HepG2 (cell line): ENCODE measurements around the gene ABCC3. TPM values are rescaled to one million over a fixed set of nuclear protein-coding genes. Genes with fewer than 3 reads are reported as not detected.

ENCODE experiments used
- AGO2 ChIP-seq: fragments of 200-400 bp; formaldehyde crosslinking; optimal IDR thresholded peaks from 2 replicates; pipeline ENCODE3; 2017; ENCODE audit warnings: mild to moderate bottlenecking, low read depth, low read length, moderate library complexity
- FOXP1 ChIP-seq, 2 experiments: fragments of 450-650 bp in 1 of 2; IDR thresholded peaks; 2 replicates each; pipeline ENCODE4 v1.6.1; 2017 to 2018; ENCODE audit warnings: antibody characterized with exemption in 1 of 2
- IRF9 ChIP-seq: sonication (generic); formaldehyde crosslinking; IDR thresholded peaks from 2 replicates; pipeline ENCODE4 v1.8.0; 2022; ENCODE audit warnings: missing genetic modification reagents, mild to moderate bottlenecking, borderline replicate concordance
- JUNB ChIP-seq: sonication (generic); formaldehyde crosslinking; IDR thresholded peaks from 2 replicates; pipeline ENCODE4 v1.8.0; 2022; ENCODE audit warnings: missing genetic modification reagents, mild to moderate bottlenecking, borderline replicate concordance
- KDM5A ChIP-seq: fragments of 200-600 bp; sonication (generic); IDR thresholded peaks from 2 replicates; pipeline ENCODE4 v1.7.0; 2018; ENCODE audit warnings: antibody characterized with exemption, mild to moderate bottlenecking, low read length, borderline replicate concordance
- MAFF ChIP-seq: IDR thresholded peaks from 2 replicates; pipeline ENCODE4 v1.6.1; 2011; ENCODE audit warnings: low read depth, low read length, improper control_type of control experiment
- MAFK ChIP-seq, 2 experiments: IDR thresholded peaks in 1 of 2; conservative IDR thresholded peaks in 1 of 2; 2 replicates each; pipeline ENCODE4 v1.6.1; 2011; ENCODE audit warnings: improper control_type of control experiment in 2 of 2, low read length in 2 of 2
- MED1 ChIP-seq: sonication (generic); formaldehyde crosslinking; IDR thresholded peaks from 2 replicates; pipeline ENCODE4 v1.4.0; 2020; ENCODE audit warnings: missing genetic modification reagents
- MEIS2 ChIP-seq: sonication (generic); formaldehyde crosslinking; IDR thresholded peaks from 2 replicates; pipeline ENCODE4 v1.9.0; 2021; ENCODE audit warnings: mild to moderate bottlenecking, missing genetic modification reagents
- NR1H2 ChIP-seq: sonication (generic); formaldehyde crosslinking; IDR thresholded peaks from 2 replicates; pipeline ENCODE4 v1.8.1; 2022; ENCODE audit warnings: low read depth, missing genetic modification reagents, borderline replicate concordance
- PAX8 ChIP-seq: sonication (generic); formaldehyde crosslinking; IDR thresholded peaks from 2 replicates; pipeline ENCODE4 v1.8.0; 2022; ENCODE audit warnings: mild to moderate bottlenecking, missing genetic modification reagents, borderline replicate concordance
- RXRB ChIP-seq: IDR thresholded peaks from 2 replicates; pipeline ENCODE4 v1.6.1; 2016; ENCODE audit warnings: borderline replicate concordance, missing genetic modification reagents, missing compliant biosample characterization
- SCMH1 ChIP-seq: sonication (generic); formaldehyde crosslinking; IDR thresholded peaks from 2 replicates; pipeline ENCODE4 v1.9.0; 2021; ENCODE audit warnings: missing genetic modification reagents, mild to moderate bottlenecking, borderline replicate concordance
- SIX4 ChIP-seq: sonication (generic); formaldehyde crosslinking; IDR thresholded peaks from 2 replicates; pipeline ENCODE4 v1.4.0; 2020; ENCODE audit warnings: missing genetic modification reagents
- SNRNP70 ChIP-seq: fragments of 200-400 bp; formaldehyde crosslinking; IDR thresholded peaks from 2 replicates; pipeline ENCODE4 v1.6.1; 2017; ENCODE audit warnings: mild to moderate bottlenecking, low read depth, low read length, moderate library complexity
- SRSF4 ChIP-seq: fragments of 200-400 bp; formaldehyde crosslinking; IDR thresholded peaks from one replicate; pipeline ENCODE4 v1.6.1; 2018; ENCODE audit warnings: mild to moderate bottlenecking, low read depth, low read length, moderate library complexity; ENCODE audit not compliant: poor library complexity, severe bottlenecking
- U2AF1 ChIP-seq: fragments of 200-400 bp; formaldehyde crosslinking; optimal IDR thresholded peaks from 2 replicates; pipeline ENCODE3; 2017; ENCODE audit warnings: mild to moderate bottlenecking, low read depth, low read length
- ZNF205 ChIP-seq: IDR thresholded peaks from 2 replicates; pipeline ENCODE4 v1.6.1; 2018; ENCODE audit warnings: missing biosample characterization, missing genetic modification reagents
- ZNF446 ChIP-seq: sonication (generic); formaldehyde crosslinking; IDR thresholded peaks from 2 replicates; pipeline ENCODE4 v1.5.0; 2020; ENCODE audit warnings: mild to moderate bottlenecking, missing genetic modification reagents
- ZNF484 ChIP-seq: sonication (generic); formaldehyde crosslinking; IDR thresholded peaks from 2 replicates; pipeline ENCODE4 v1.5.1; 2020; ENCODE audit warnings: mild to moderate bottlenecking, low read depth, missing genetic modification reagents, borderline replicate concordance
- ZNF597 ChIP-seq: sonication (generic); formaldehyde crosslinking; IDR thresholded peaks from 2 replicates; pipeline ENCODE4 v1.5.0; 2020; ENCODE audit warnings: missing genetic modification reagents
- ZNF598 ChIP-seq: sonication (generic); formaldehyde crosslinking; IDR thresholded peaks from 2 replicates; pipeline ENCODE4 v1.5.1; 2020; ENCODE audit warnings: mild to moderate bottlenecking, missing genetic modification reagents, borderline replicate concordance
- ZNF652 ChIP-seq: IDR thresholded peaks from 2 replicates; pipeline ENCODE4 v1.6.1; 2016; ENCODE audit warnings: low read depth, borderline replicate concordance
- polyA plus RNA-seq, 8 experiments: library from polyadenylated mRNA; depleted of rRNA in 3 of 8; stranded (reverse) in 7 of 8; unstranded in 1 of 8; fragments of >200 nt; fragmentation: Illumina TruSeq in 4 of 8; extraction: Trizol in 4 of 8; gene quantifications; 2 replicates each; pipeline versions ENCODE4 v1.2.1 to v1.2.3, GENCODE V29; 2011 to 2016; ENCODE audit warnings: low read depth in 4 of 8, missing spikeins in 1 of 8, mixed read lengths in 1 of 8; ENCODE audit not compliant: insufficient read depth in 1 of 8
- total RNA-seq, 5 experiments: library from RNA; depleted of rRNA; stranded (reverse); fragments of >200 nt; fragmentation: Illumina TruSeq; extraction: Trizol; gene quantifications; 2 replicates each; pipeline ENCODE4 v1.2.3, GENCODE V29; 2016; ENCODE audit warnings: low read depth in 1 of 5
- TF ChIP-seq, protein P1 (sequence below): sonication (generic); formaldehyde crosslinking; IDR thresholded peaks from 2 replicates; pipeline ENCODE4 v1.8.0; 2022; ENCODE audit warnings: low read depth, missing genetic modification reagents
- TF ChIP-seq, protein P2 (sequence below): IDR thresholded peaks from 2 replicates; pipeline ENCODE4 v1.6.1; 2016; ENCODE audit warnings: missing compliant biosample characterization, missing genetic modification reagents, borderline replicate concordance

The ABCC3 gene
- total and polyA plus RNA-seq, 2 of the 13 experiments (the other 11 are each of a cell fraction or from before 2014, with no cell fraction given), result 25.2 to 50.7 TPM

GRCh38 chr17:50686494-50687199 is 52.0 kb downstream of the ABCC3 start (continued):
- TF ChIP-seq ZNF597 (CRISPR knock-in tag), result no peak
- TF ChIP-seq, protein P1, sequence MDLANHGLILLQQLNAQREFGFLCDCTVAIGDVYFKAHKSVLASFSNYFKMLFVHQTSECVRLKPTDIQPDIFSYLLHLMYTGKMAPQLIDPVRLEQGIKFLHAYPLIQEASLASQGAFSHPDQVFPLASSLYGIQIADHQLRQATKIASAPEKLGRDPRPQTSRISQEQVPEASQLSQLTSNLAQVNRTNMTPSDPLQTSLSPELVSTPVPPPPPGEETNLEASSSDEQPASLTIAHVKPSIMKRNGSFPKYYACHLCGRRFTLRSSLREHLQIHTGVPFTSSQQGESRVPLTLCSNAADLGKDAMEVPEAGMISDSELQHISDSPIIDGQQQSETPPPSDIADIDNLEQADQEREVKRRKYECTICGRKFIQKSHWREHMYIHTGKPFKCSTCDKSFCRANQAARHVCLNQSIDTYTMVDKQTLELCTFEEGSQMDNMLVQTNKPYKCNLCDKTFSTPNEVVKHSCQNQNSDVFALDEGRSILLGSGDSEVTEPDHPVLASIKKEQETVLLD (CRISPR knock-in tag), result 0 out of 2 replicates have a peak, but pooled peaks have one; percentile 21
- no peak for TF ChIP-seq ZNF446 (CRISPR knock-in tag)
- TF ChIP-seq KDM5A, result peak; percentile 46; the same call in 1 of the 2 replicates
- TF ChIP-seq PAX8 (CRISPR knock-in tag), result 0 out of 2 replicates have a peak, but pooled peaks have one; percentile 59
- TF ChIP-seq NR1H2 (CRISPR knock-in tag), result no peak; the same call in 1 of the 2 replicates
- TF ChIP-seq ZNF652 (CRISPR knock-in tag), result no peak; the same call in 1 of the 2 replicates
- TF ChIP-seq MED1 (CRISPR knock-in tag), result peak; percentile 96
- TF ChIP-seq FOXP1 (IDR thresholded peaks at IDR 0.05), result 0 out of 2 replicates have a peak, but pooled peaks have one; percentile 3
- peak; percentile 72 for TF ChIP-seq FOXP1 (CRISPR knock-in tag; IDR thresholded peaks at IDR 0.05)
- TF ChIP-seq MAFK (conservative IDR thresholded peaks at IDR 0.05 in 1 of 2, IDR thresholded peaks at IDR 0.05 in 1 of 2; ENCODE audit: low read length in 2 of 2), result no peak
- no peak for TF ChIP-seq SRSF4
- no peak for TF ChIP-seq SNRNP70
- TF ChIP-seq, protein P2, sequence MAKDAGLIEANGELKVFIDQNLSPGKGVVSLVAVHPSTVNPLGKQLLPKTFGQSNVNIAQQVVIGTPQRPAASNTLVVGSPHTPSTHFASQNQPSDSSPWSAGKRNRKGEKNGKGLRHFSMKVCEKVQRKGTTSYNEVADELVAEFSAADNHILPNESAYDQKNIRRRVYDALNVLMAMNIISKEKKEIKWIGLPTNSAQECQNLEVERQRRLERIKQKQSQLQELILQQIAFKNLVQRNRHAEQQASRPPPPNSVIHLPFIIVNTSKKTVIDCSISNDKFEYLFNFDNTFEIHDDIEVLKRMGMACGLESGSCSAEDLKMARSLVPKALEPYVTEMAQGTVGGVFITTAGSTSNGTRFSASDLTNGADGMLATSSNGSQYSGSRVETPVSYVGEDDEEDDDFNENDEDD (CRISPR knock-in tag), result peak; percentile 73; the same call in 1 of the 2 replicates
- TF ChIP-seq U2AF1, result peak; percentile 81
- no peak for TF ChIP-seq ZNF598 (CRISPR knock-in tag)
- TF ChIP-seq JUNB (CRISPR knock-in tag), result peak; percentile 100
- TF ChIP-seq IRF9 (CRISPR knock-in tag), result peak; percentile 59; the same call in 1 of the 2 replicates
- TF ChIP-seq SIX4, result peak; percentile 90
- TF ChIP-seq ZNF205 (CRISPR knock-in tag), result peak; percentile 65
- no peak for TF ChIP-seq ZNF484 (CRISPR knock-in tag)
- TF ChIP-seq MAFF, result no peak
- no peak for TF ChIP-seq SCMH1 (CRISPR knock-in tag)
- TF ChIP-seq AGO2, result no peak
- 0 out of 2 replicates have a peak, but pooled peaks have one; percentile 62 for TF ChIP-seq MEIS2
- TF ChIP-seq RXRB (CRISPR knock-in tag), result peak; percentile 93
